ENCODE data around the gene CYBC1. TPM values are rescaled to one million over a fixed set of nuclear protein-coding genes. Genes with fewer than 3 reads are reported as not detected.

CYBC1 gene
- total RNA-seq, 1 experiment from 2014 or later: 71.7 TPM

GRCh38 chr17:82434216-82434565 is 16.4 kb downstream of the CYBC1 start:
- no peaks in the 10 kb centered on the region for H3K27me3 Mint-ChIP-seq (ENCODE audit: low read depth)
- TF ChIP-seq TEAD4 (CRISPR knock-in tag; IDR thresholded peaks at IDR 0.05) (no peak), ATF2 (CRISPR knock-in tag; IDR thresholded peaks at IDR 0.05; ENCODE audit: borderline replicate concordance, low read depth) (no peak), CREM (CRISPR knock-in tag; IDR thresholded peaks at IDR 0.05) (no peak), ZNF232 (CRISPR knock-in tag; IDR thresholded peaks at IDR 0.05) (no peak), ELF4 (CRISPR knock-in tag; IDR thresholded peaks at IDR 0.05; ENCODE audit: low read depth) (no peak), OVOL2 (CRISPR knock-in tag; IDR thresholded peaks at IDR 0.05; ENCODE audit: borderline replicate concordance) (no peak), ZNF671 (CRISPR knock-in tag; IDR thresholded peaks at IDR 0.05) (no peak), ZBTB21 (CRISPR knock-in tag; IDR thresholded peaks at IDR 0.05; ENCODE audit: borderline replicate concordance) (no peak), E2F5 (CRISPR knock-in tag; IDR thresholded peaks at IDR 0.05) (no peak), ATF6 (CRISPR knock-in tag; IDR thresholded peaks at IDR 0.05) (no peak), ZNF425 (CRISPR knock-in tag; conservative IDR thresholded peaks at IDR 0.05) (no peak)
- no peaks in the 10 kb centered on the region for H3K4me1 Mint-ChIP-seq
- H3K4me3 Mint-ChIP-seq: no peak overlapping the region
- no peak for DNase-seq (ENCODE audit: low spot score)
- POLR2A ChIA-PET: no interaction called here
- no peaks in the 10 kb centered on the region for H3K9me3 Mint-ChIP-seq
- CTCF ChIA-PET: interaction anchor here (1.9 kb wide), 1 partner anchor 10 kb away, joined by 7 read pairs; no protein-coding TSS in a partner anchor
- ATAC-seq: no peak
- no peak overlapping the region for H3K27ac Mint-ChIP-seq
- H3K36me3 Mint-ChIP-seq: no peaks in the 10 kb centered on the region

- TF ChIP-seq SP1 (CRISPR knock-in tag; conservative IDR thresholded peaks at IDR 0.05) (no peak), ZNF232 (CRISPR knock-in tag; IDR thresholded peaks at IDR 0.05) (no peak), IRF1 (CRISPR knock-in tag; IDR thresholded peaks at IDR 0.05) (no peak), ZBTB43 (CRISPR knock-in tag; IDR thresholded peaks at IDR 0.05) (no peak), CBFB (CRISPR knock-in tag; IDR thresholded peaks at IDR 0.05; ENCODE audit: low read depth) (no peak), TCF7 (CRISPR knock-in tag; IDR thresholded peaks at IDR 0.05; ENCODE audit: low read depth) (no peak)
- ChIA-PET CTCF (interaction anchor here (0.6 to 1.9 kb wide), 2 partner anchors 9 to 19 kb away, joined by 3 to 7 read pairs; no protein-coding TSS in a partner anchor), POLR2A (no interaction called here)
- ATAC-seq: no peak
- Mint-ChIP-seq H3K4me3 (no peak overlapping the region), H3K9me3 (no peaks in the 10 kb centered on the region), H3K36me3 (no peaks in the 10 kb centered on the region), H3K4me1 (no peaks in the 10 kb centered on the region), H3K27ac (no peak overlapping the region), H3K27me3 (ENCODE audit: low read depth) (no peaks in the 10 kb centered on the region)
- DNase-seq (ENCODE audit: low spot score): no peak
These were observed 16.9 kb downstream of the CYBC1 start for GRCh38 chr17:82433560-82434215.

Measured in WTC11 (cell line).